Lower lobe of right lung (tissue), 2 donors: ENCODE results near the gene SPIRE1. TPM values are rescaled to one million over a fixed set of nuclear protein-coding genes. Genes with fewer than 3 reads are reported as not detected.

Experiments used
- ATAC-seq, 2 donors: fragments of 200-7000 bp; cut with Tn5 transposase; one replicate each; pipeline ENCODE4 v1.9.1; 2020 to 2022; ENCODE audit warnings: mild to moderate bottlenecking in 2 of 2, moderate library complexity in 2 of 2
- DNase-seq: peaks from one replicate; pipeline ENCODE4 v3.0.0-alpha.2; 2020
- H3K27ac ChIP-seq: fragments of 200-600 bp; one replicate; pipeline ENCODE4 v1.8.0; 2022
- H3K27me3 ChIP-seq: fragments of 200-600 bp; one replicate; pipeline ENCODE4 v1.8.0; 2022; ENCODE audit warnings: low read depth
- H3K36me3 ChIP-seq: fragments of 200-600 bp; one replicate; pipeline ENCODE4 v1.8.0; 2022; ENCODE audit warnings: mild to moderate bottlenecking
- H3K4me1 ChIP-seq: fragments of 200-600 bp; one replicate; pipeline ENCODE4 v1.8.0; 2022
- H3K4me3 ChIP-seq: fragments of 200-600 bp; one replicate; pipeline ENCODE4 v1.8.0; 2022; ENCODE audit warnings: mild to moderate bottlenecking
- H3K9me3 ChIP-seq: fragments of 200-600 bp; one replicate; pipeline ENCODE4 v1.8.0; 2022
- intact Hi-C: fragments of 100-400 bp; cut with DNase I; formaldehyde crosslinking; loops from one replicate; pipeline ENCODE4 v1.11.0; 2022
- total RNA-seq: library from RNA; stranded (reverse); fragmentation: NEBNext Ultra II Directional; extraction: Animal tissue kit (Norgen Biotek cat#: 25700); gene quantifications from one replicate; pipeline ENCODE4 v1.2.1, GENCODE V29; 2021
- TF ChIP-seq, protein P1 (sequence below): fragments of 200-600 bp; IDR thresholded peaks from one replicate; pipeline ENCODE4 v1.8.0; 2022; ENCODE audit warnings: antibody characterized with exemption, mild to moderate bottlenecking
- donor health status: DM: no; HTN: yes; CAD: no; lungs with severe emphysema.

The SPIRE1 gene
- total RNA-seq, 1 donor from 2014 or later: 42.1 TPM

DNA sequence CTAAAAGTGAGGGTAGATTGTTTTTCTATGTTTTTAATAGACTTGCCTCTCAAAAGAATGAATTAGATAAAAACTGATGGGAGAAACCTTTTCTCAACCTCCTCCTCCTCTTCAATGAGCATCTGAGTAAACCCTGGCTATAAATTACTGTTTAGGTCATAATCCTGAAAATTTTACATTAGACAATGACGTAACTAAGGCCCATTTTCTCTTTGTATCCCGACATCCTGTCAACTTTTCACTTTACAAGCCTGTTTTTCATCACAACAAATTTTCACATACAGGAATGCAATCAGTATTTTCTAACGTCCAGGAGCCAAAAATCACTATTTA lies 1.3 kb downstream of the SPIRE1 start:
- peaks cover 38% of the 10 kb centered on the region for H3K4me1 ChIP-seq
- H3K9me3 ChIP-seq: no peaks in the 10 kb centered on the region
- peak overlapping the region; percentile 79 for H3K4me3 ChIP-seq
- ATAC-seq (no peak), DNase-seq (no peak)
- H3K27ac ChIP-seq: peak overlapping the region; percentile 96
- no peaks in the 10 kb centered on the region for H3K36me3 ChIP-seq
- TF ChIP-seq, protein P1, sequence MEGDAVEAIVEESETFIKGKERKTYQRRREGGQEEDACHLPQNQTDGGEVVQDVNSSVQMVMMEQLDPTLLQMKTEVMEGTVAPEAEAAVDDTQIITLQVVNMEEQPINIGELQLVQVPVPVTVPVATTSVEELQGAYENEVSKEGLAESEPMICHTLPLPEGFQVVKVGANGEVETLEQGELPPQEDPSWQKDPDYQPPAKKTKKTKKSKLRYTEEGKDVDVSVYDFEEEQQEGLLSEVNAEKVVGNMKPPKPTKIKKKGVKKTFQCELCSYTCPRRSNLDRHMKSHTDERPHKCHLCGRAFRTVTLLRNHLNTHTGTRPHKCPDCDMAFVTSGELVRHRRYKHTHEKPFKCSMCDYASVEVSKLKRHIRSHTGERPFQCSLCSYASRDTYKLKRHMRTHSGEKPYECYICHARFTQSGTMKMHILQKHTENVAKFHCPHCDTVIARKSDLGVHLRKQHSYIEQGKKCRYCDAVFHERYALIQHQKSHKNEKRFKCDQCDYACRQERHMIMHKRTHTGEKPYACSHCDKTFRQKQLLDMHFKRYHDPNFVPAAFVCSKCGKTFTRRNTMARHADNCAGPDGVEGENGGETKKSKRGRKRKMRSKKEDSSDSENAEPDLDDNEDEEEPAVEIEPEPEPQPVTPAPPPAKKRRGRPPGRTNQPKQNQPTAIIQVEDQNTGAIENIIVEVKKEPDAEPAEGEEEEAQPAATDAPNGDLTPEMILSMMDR: no peak
- intact Hi-C loops: no loop called here
- H3K27me3 ChIP-seq: no peaks in the 10 kb centered on the region

DNA sequence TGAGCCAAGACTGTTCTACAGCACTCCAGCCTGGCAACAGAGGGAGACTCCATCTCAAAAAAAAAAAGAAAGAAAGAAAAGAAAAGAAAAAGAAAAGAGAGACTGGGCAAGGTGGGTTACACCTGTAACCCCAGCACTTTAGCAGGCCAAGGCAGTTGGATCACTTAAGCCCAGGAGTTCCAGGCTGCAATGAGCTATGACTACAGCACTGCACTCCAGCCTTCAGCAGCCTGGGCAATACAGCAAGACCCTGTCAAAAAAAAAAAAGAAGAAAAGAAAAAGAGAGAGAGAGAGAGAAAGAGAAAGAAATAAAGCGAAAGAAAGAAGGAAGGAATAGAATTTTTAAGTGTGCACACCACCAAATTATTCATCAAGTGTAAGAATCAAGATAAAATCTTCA lies 2.9 kb downstream of the SPIRE1 start:
- Histone ChIP-seq H3K4me3 (no peak overlapping the region), H3K36me3 (no peaks in the 10 kb centered on the region), H3K27me3 (no peaks in the 10 kb centered on the region), H3K9me3 (no peaks in the 10 kb centered on the region), H3K4me1 (peaks cover 38% of the 10 kb centered on the region), H3K27ac (no peak overlapping the region)
- ATAC-seq (no peak), DNase-seq (no peak)
- TF ChIP-seq, protein P1: no peak
- intact Hi-C loops: no loop called here

DNA sequence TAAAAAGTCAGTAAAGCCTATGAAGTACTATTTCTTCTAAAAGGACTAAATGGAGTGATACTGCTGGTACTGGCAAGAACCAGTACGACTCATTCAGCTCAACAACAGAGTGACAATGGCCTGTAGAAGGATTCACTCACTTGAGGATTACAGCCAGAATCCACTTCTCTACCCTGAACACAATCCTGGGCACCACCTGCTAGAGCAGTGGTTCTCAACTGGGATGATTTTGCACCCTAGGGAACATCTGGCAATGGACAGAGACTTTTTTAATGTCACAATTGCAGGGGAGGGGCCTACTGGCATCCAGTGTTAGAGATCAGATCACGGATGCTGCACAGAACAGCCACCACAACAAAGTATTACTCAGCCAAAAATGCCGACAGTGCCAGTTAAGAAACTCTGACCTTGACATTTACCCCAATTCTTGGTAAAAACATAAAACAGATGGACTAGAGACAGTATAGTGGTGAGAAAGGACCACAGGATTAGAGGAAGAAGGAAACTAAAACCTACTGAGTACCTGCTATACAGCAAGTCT lies 5.0 kb downstream of the SPIRE1 start:
- H3K4me3 ChIP-seq: no peak overlapping the region
- DNase-seq (no peak), ATAC-seq (no peak)
- intact Hi-C loops: no loop called here
- peaks cover 31% of the 10 kb centered on the region for H3K4me1 ChIP-seq
- H3K9me3 ChIP-seq: no peaks in the 10 kb centered on the region
- H3K36me3 ChIP-seq: no peaks in the 10 kb centered on the region
- TF ChIP-seq, protein P1: no peak
- no peak overlapping the region for H3K27ac ChIP-seq
- no peaks in the 10 kb centered on the region for H3K27me3 ChIP-seq

DNA sequence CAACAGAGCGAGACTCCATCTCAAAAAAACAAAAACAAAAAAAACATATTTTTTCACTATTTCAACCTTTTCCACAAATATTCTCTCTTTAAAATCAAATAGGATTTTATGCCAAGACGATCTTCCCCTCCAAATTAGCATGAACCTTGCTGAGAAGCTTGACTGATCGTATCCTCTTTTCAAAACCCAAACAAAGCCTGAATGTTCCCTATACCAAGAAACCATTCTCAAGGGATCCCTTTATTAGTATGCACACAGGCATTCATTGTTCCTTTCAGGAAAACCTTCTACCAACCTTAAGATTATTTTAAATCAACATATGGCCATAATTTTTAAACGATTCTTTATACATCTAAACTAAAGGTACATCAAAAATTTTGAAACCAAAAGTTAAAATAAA lies 6.3 kb downstream of the SPIRE1 start:
- Histone ChIP-seq H3K27me3 (no peaks in the 10 kb centered on the region), H3K36me3 (no peaks in the 10 kb centered on the region), H3K4me1 (peaks cover 28% of the 10 kb centered on the region), H3K4me3 (no peak overlapping the region), H3K27ac (no peak overlapping the region), H3K9me3 (no peaks in the 10 kb centered on the region)
- TF ChIP-seq, protein P1: no peak
- no peak for ATAC-seq
- intact Hi-C loops: no loop called here
- DNase-seq: no peak

DNA sequence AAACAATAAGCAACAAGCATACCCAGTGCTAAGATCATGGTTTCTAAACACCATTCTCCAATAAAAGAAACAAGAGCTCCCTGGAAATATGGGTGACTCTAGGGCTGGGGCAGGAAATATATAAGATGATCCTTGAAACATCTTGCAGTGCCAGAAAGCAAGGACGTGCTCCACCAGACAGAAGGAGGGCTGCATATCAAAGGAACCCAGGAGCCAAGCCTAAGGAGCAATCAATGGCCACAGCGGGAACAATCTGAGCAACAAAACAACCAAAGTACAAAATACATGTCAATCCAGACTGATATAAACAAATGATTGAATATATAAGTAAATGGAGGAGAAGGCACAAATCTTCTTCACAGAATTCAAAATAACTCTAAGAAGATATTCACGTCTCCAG lies 10.1 kb downstream of the SPIRE1 start:
- H3K36me3 ChIP-seq: no peaks in the 10 kb centered on the region
- TF ChIP-seq, protein P1: no peak
- DNase-seq: no peak
- H3K4me1 ChIP-seq: peaks cover 29% of the 10 kb centered on the region
- H3K27ac ChIP-seq: no peak overlapping the region
- no peak for ATAC-seq
- H3K9me3 ChIP-seq: no peaks in the 10 kb centered on the region
- intact Hi-C loops: no loop called here
- H3K27me3 ChIP-seq: no peaks in the 10 kb centered on the region
- no peak overlapping the region for H3K4me3 ChIP-seq

DNA sequence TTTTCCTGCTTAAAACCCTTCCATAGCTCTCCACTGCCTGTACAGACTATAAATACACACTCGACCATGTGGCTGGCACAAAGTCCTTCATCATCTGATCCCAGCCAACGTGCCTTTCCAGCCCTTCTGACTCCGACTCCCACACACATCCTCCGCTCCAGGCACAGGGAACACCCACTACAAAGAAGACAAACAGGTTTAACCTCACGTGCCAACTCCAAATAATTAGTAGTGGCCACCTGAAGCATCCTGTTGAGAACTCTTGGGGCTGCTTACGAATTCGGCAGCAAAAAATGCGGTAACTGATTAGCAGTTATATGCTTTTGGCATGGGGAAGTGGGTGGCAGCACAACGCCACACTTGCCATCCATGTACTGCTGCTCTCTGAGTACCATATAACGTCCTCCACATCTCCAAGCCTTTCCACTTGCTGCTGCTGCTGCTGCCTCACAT lies 12.1 kb downstream of the SPIRE1 start:
- H3K27ac ChIP-seq: no peak overlapping the region
- peak; percentile 96 to 97 for ATAC-seq
- peak; percentile 69 for DNase-seq

More for the DNA sequence above, 12.1 kb downstream of the SPIRE1 start:
- TF ChIP-seq, protein P1: no peak
- intact Hi-C loops: no loop called here
- Histone ChIP-seq H3K9me3 (no peaks in the 10 kb centered on the region), H3K36me3 (no peaks in the 10 kb centered on the region), H3K27me3 (no peaks in the 10 kb centered on the region), H3K4me1 (peaks cover 21% of the 10 kb centered on the region), H3K4me3 (no peak overlapping the region)
